ENCODE measurements around the gene RUFY3.

DNA sequence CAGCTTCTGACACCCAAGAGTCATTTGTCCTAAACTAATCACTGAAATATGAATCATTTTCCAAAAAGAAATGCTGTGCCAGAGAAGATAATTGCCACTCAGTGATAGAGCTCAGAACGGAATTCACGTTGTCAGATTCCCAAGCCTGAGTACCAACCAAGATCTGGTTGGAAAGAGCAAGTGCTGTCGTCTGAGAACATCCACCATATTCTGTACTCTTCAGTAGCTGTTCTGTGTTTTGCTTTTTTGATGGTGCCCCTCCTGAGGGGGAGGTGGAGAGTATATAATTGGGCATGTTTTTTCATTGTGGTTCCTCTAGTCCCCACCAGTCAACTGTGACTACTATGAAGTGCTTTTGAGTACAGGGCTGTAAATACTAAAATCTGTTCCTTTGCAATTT is 13.2 kb downstream of the RUFY3 start:
- TF ChIP-seq, protein P1, sequence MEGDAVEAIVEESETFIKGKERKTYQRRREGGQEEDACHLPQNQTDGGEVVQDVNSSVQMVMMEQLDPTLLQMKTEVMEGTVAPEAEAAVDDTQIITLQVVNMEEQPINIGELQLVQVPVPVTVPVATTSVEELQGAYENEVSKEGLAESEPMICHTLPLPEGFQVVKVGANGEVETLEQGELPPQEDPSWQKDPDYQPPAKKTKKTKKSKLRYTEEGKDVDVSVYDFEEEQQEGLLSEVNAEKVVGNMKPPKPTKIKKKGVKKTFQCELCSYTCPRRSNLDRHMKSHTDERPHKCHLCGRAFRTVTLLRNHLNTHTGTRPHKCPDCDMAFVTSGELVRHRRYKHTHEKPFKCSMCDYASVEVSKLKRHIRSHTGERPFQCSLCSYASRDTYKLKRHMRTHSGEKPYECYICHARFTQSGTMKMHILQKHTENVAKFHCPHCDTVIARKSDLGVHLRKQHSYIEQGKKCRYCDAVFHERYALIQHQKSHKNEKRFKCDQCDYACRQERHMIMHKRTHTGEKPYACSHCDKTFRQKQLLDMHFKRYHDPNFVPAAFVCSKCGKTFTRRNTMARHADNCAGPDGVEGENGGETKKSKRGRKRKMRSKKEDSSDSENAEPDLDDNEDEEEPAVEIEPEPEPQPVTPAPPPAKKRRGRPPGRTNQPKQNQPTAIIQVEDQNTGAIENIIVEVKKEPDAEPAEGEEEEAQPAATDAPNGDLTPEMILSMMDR (IDR thresholded peaks at IDR 0.05; ENCODE audit: low read length) = no peak
- TF ChIP-seq EZH2 (optimal IDR thresholded peaks at IDR 0.05; ENCODE audit: low read depth, low read length) = no peak
